K562 (cell line): ENCODE results near the gene CDPF1. TPM values are rescaled to one million over a fixed set of nuclear protein-coding genes. Genes with fewer than 3 reads are reported as not detected.
A peak's percentile ranks its signal among the peaks of the same experiment; 100 is the strongest.

Source experiments
- HLTF ChIP-seq: fragments of 450-650 bp; IDR thresholded peaks from 2 replicates; pipeline ENCODE4 v1.6.1; 2016
- HNRNPK ChIP-seq: fragments of 200-400 bp; formaldehyde crosslinking; IDR thresholded peaks from one replicate; pipeline ENCODE4 v1.6.1; 2018; ENCODE audit warnings: mild to moderate bottlenecking, low read depth, low read length; ENCODE audit not compliant: poor library complexity, severe bottlenecking
- NFATC3 ChIP-seq: fragments of 450-650 bp; IDR thresholded peaks from 2 replicates; pipeline ENCODE4 v1.6.1; 2017; ENCODE audit warnings: mild to moderate bottlenecking
- PTBP1 ChIP-seq: fragments of 200-400 bp; formaldehyde crosslinking; IDR thresholded peaks from 2 replicates; pipeline ENCODE4 v1.6.1; 2017; ENCODE audit warnings: low read depth, low read length
- ZFP36 ChIP-seq: fragments of 150-350 bp; IDR thresholded peaks from 2 replicates; pipeline ENCODE4 v1.6.1; 2018; ENCODE audit warnings: low read length, low read depth; ENCODE audit not compliant: partially characterized antibody
- ZNF384 ChIP-seq: IDR thresholded peaks from 2 replicates; pipeline ENCODE4 v1.6.1; 2012; ENCODE audit warnings: low read depth, low read length, improper control_type of control experiment
- ZNF79 ChIP-seq: fragments of 250-450 bp; sonication (Bioruptor Pico); IDR thresholded peaks from 2 replicates; pipeline ENCODE4 v1.4.0; 2020; ENCODE audit warnings: low read depth, mild to moderate bottlenecking, moderate library complexity
- polyA plus RNA-seq, 8 experiments: library from polyadenylated mRNA; depleted of rRNA in 4 of 8; stranded (reverse) in 5 of 8; unstranded in 3 of 8; fragments of >200 nt; fragmentation: Nextera tagmentation in 2 of 8; fragmentation: Illumina TruSeq in 1 of 8; extraction: Ambion mirVana in 2 of 8; extraction: Trizol in 1 of 8; gene quantifications; 2 replicates each; pipeline versions ENCODE4 v1.2.1 to v1.2.3, GENCODE V29; 2011 to 2014; ENCODE audit warnings: inconsistent platforms in 1 of 8, missing spikeins in 1 of 8
- total RNA-seq, 7 experiments: library from RNA; depleted of rRNA in 6 of 7; stranded (reverse); fragments of >200 nt in 6 of 7; fragmentation: Illumina TruSeq in 2 of 7; extraction: Trizol in 2 of 7; gene quantifications; 2 replicates each; pipeline versions ENCODE4 v1.2.1 to v1.2.3, GENCODE V29; 2011 to 2021; ENCODE audit warnings: low replicate concordance in 1 of 7
- TF ChIP-seq, protein P1 (sequence below), 2 experiments: fragments of 450-650 bp; conservative IDR thresholded peaks; 2 replicates each; pipeline ENCODE4 v1.6.1; 2017; ENCODE audit warnings: mild to moderate bottlenecking in 2 of 2, moderate library complexity in 2 of 2
- TF ChIP-seq, protein P2 (sequence below): fragments of 250-450 bp; sonication (Bioruptor Pico); IDR thresholded peaks from 2 replicates; pipeline ENCODE4 v1.5.0; 2020; ENCODE audit warnings: mild to moderate bottlenecking, borderline replicate concordance
- TF ChIP-seq, protein P3 (sequence below): fragments of 450-650 bp; conservative IDR thresholded peaks from 2 replicates; pipeline ENCODE4 v1.6.1; 2016; ENCODE audit warnings: missing genetic modification characterization, low read depth, mild to moderate bottlenecking, missing compliant biosample characterization, moderate library complexity
- TF ChIP-seq, protein P4 (sequence below): sonication (generic); formaldehyde crosslinking; IDR thresholded peaks from 2 replicates; pipeline ENCODE4 v1.9.0; 2022; ENCODE audit warnings: mild to moderate bottlenecking, missing genetic modification reagents

CDPF1 gene
- total and polyA plus RNA-seq, 9 of the 15 experiments (the other 6 are each of a cell fraction or from before 2014, with no cell fraction given) = 0.84 to 19.5 (median 9.1) TPM

DNA sequence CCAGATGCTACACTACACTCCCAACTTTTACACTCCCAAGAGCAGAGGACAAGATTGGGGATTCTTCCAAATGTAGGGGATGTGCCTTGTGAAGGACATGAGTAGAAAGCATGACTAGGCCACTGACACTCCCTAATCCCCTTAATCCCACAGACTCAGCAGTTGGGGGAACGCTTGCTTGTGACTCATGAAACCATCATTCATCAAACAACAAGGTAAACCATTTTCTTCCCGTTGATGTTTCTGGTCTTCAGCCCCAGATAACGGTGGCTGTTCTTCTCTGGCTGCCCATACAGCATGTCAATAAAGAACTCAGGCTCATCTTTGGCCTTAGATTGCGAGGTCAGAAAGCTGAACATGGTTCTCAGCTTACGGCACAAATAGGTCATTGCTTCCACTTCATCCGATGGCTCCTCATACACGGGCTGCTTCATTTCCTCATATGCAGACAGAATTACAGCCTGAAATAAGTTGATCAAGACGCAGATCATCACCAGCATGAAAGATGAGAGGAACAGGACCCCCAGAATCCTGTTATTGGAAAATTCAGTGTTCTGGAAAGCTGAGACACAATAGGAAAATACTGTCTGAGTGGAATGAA is 6.4 kb upstream of the CDPF1 start (continued):
- TF ChIP-seq, protein P1, sequence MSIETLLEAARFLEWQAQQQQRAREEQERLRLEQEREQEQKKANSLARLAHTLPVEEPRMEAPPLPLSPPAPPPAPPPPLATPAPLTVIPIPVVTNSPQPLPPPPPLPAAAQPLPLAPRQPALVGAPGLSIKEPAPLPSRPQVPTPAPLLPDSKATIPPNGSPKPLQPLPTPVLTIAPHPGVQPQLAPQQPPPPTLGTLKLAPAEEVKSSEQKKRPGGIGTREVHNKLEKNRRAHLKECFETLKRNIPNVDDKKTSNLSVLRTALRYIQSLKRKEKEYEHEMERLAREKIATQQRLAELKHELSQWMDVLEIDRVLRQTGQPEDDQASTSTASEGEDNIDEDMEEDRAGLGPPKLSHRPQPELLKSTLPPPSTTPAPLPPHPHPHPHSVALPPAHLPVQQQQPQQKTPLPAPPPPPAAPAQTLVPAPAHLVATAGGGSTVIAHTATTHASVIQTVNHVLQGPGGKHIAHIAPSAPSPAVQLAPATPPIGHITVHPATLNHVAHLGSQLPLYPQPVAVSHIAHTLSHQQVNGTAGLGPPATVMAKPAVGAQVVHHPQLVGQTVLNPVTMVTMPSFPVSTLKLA (conservative IDR thresholded peaks at IDR 0.05) = no peak
- no peak for TF ChIP-seq ZFP36
- TF ChIP-seq, protein P2, sequence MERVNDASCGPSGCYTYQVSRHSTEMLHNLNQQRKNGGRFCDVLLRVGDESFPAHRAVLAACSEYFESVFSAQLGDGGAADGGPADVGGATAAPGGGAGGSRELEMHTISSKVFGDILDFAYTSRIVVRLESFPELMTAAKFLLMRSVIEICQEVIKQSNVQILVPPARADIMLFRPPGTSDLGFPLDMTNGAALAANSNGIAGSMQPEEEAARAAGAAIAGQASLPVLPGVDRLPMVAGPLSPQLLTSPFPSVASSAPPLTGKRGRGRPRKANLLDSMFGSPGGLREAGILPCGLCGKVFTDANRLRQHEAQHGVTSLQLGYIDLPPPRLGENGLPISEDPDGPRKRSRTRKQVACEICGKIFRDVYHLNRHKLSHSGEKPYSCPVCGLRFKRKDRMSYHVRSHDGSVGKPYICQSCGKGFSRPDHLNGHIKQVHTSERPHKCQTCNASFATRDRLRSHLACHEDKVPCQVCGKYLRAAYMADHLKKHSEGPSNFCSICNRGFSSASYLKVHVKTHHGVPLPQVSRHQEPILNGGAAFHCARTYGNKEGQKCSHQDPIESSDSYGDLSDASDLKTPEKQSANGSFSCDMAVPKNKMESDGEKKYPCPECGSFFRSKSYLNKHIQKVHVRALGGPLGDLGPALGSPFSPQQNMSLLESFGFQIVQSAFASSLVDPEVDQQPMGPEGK = no peak
- TF ChIP-seq NFATC3 = no peak
- TF ChIP-seq PTBP1 = no peak
- no peak for TF ChIP-seq ZNF384
- TF ChIP-seq HNRNPK = no peak
- TF ChIP-seq, protein P3, sequence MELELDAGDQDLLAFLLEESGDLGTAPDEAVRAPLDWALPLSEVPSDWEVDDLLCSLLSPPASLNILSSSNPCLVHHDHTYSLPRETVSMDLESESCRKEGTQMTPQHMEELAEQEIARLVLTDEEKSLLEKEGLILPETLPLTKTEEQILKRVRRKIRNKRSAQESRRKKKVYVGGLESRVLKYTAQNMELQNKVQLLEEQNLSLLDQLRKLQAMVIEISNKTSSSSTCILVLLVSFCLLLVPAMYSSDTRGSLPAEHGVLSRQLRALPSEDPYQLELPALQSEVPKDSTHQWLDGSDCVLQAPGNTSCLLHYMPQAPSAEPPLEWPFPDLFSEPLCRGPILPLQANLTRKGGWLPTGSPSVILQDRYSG = no peak
- TF ChIP-seq ZNF79 (CRISPR knock-in tag) = no peak
- TF ChIP-seq HLTF = no peak
- TF ChIP-seq, protein P4, sequence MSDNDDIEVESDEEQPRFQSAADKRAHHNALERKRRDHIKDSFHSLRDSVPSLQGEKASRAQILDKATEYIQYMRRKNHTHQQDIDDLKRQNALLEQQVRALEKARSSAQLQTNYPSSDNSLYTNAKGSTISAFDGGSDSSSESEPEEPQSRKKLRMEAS (CRISPR knock-in tag) = 0 out of 2 replicates have a peak, but pooled peaks have one; percentile 20
